ENCODE results near the gene DFFB. TPM values are rescaled to one million over a fixed set of nuclear protein-coding genes. Genes with fewer than 3 reads are reported as not detected.
A peak's percentile ranks its signal among the peaks of the same experiment; 100 is the strongest.

DFFB gene
- total RNA-seq, 3 donors from 2014 or later: 7.6 to 9.2 (median 8.4) TPM

GRCh38 chr1:3907031-3907534 lies 49.8 kb downstream of the DFFB start:
- no peaks in the 10 kb centered on the region for H3K36me3 ChIP-seq (ENCODE audit: low read depth)
- peaks cover 13% of the 10 kb centered on the region for H3K4me1 ChIP-seq (ENCODE audit: low read depth)
- TF ChIP-seq, protein P1, sequence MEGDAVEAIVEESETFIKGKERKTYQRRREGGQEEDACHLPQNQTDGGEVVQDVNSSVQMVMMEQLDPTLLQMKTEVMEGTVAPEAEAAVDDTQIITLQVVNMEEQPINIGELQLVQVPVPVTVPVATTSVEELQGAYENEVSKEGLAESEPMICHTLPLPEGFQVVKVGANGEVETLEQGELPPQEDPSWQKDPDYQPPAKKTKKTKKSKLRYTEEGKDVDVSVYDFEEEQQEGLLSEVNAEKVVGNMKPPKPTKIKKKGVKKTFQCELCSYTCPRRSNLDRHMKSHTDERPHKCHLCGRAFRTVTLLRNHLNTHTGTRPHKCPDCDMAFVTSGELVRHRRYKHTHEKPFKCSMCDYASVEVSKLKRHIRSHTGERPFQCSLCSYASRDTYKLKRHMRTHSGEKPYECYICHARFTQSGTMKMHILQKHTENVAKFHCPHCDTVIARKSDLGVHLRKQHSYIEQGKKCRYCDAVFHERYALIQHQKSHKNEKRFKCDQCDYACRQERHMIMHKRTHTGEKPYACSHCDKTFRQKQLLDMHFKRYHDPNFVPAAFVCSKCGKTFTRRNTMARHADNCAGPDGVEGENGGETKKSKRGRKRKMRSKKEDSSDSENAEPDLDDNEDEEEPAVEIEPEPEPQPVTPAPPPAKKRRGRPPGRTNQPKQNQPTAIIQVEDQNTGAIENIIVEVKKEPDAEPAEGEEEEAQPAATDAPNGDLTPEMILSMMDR (IDR thresholded peaks at IDR 0.05): no peak
- H3K9me3 ChIP-seq: no peaks in the 10 kb centered on the region
- DNase-seq (no peak), ATAC-seq (peak; percentile 45)
- no peak overlapping the region for H3K4me3 ChIP-seq
- intact Hi-C loops (cut with DNase I, micrococcal nuclease): no loop called here

GRCh38 chr1:3907621-3908165 lies 50.4 kb downstream of the DFFB start:
- DNase-seq: peak in 1 of 3 donors; percentile 11
- Histone ChIP-seq H3K4me1 (ENCODE audit: low read depth) (peaks cover 7% of the 10 kb centered on the region), H3K4me3 (no peak overlapping the region), H3K9me3 (no peaks in the 10 kb centered on the region), H3K36me3 (ENCODE audit: low read depth) (no peaks in the 10 kb centered on the region)
- TF ChIP-seq, protein P1 (IDR thresholded peaks at IDR 0.05): no peak
- intact Hi-C loops (cut with DNase I, micrococcal nuclease): no loop called here
- ATAC-seq: no peak

- Histone ChIP-seq H3K9me3 (no peaks in the 10 kb centered on the region), H3K4me1 (ENCODE audit: low read depth) (peaks cover 6% of the 10 kb centered on the region), H3K4me3 (no peak overlapping the region), H3K36me3 (ENCODE audit: low read depth) (no peaks in the 10 kb centered on the region)
- ATAC-seq: no peak
- no peak for DNase-seq
- TF ChIP-seq, protein P1 (IDR thresholded peaks at IDR 0.05): no peak
- intact Hi-C loops (cut with DNase I, micrococcal nuclease): no loop called here
These were observed 51.7 kb downstream of the DFFB start for GRCh38 chr1:3908886-3909517.

GRCh38 chr1:3909615-3910014 lies 52.3 kb downstream of the DFFB start:
- no peak overlapping the region for H3K4me3 ChIP-seq
- H3K36me3 ChIP-seq (ENCODE audit: low read depth): no peaks in the 10 kb centered on the region
- H3K4me1 ChIP-seq (ENCODE audit: low read depth): peaks cover 6% of the 10 kb centered on the region
- intact Hi-C loops (cut with DNase I, micrococcal nuclease): loop anchor here in 1 of 2 donors (10.0 kb wide), 1 partner anchor 1835 kb away; no protein-coding TSS in a partner anchor
- DNase-seq (no peak), ATAC-seq (no peak)
- TF ChIP-seq, protein P1 (IDR thresholded peaks at IDR 0.05): no peak
- H3K9me3 ChIP-seq: no peaks in the 10 kb centered on the region

- no peaks in the 10 kb centered on the region for H3K36me3 ChIP-seq (ENCODE audit: low read depth)
- H3K4me1 ChIP-seq (ENCODE audit: low read depth): peaks cover 6% of the 10 kb centered on the region
- no peak overlapping the region for H3K4me3 ChIP-seq
- intact Hi-C loops (cut with DNase I, micrococcal nuclease): loop anchor here in 1 of 2 donors (10.0 kb wide), 1 partner anchor 1835 kb away; no protein-coding TSS in a partner anchor
- H3K9me3 ChIP-seq: no peaks in the 10 kb centered on the region
- DNase-seq (no peak), ATAC-seq (no peak)
- TF ChIP-seq, protein P1 (IDR thresholded peaks at IDR 0.05): no peak
These were observed 52.9 kb downstream of the DFFB start for GRCh38 chr1:3910049-3910731.
